Activated CD8-positive, alpha-beta T cell treated with anti-CD3 and anti-CD28 coated beads for 36 hours (primary cell): ENCODE results near the gene PPARG. TPM values are rescaled to one million over a fixed set of nuclear protein-coding genes. Genes with fewer than 3 reads are reported as not detected.

ENCODE experiments used
- ATAC-seq: fragments of 200-7000 bp; cut with Tn5 transposase; one replicate; pipeline ENCODE4 v1.10.0; 2021; ENCODE audit warnings: mild to moderate bottlenecking, moderate library complexity
- CTCF ChIA-PET: fragments of 350-600 bp; sonication (Branson Sonifier 250); formaldehyde crosslinking; loops from one replicate; lab custom pipeline; 2021; ENCODE audit warnings: antibody characterized with exemption; lab: Charles Lee
- POLR2A ChIA-PET: fragments of 350-600 bp; sonication (Branson Sonifier 250); formaldehyde crosslinking; loops from one replicate; lab custom pipeline; 2021; ENCODE audit warnings: antibody characterized with exemption; lab: Charles Lee
- DNase-seq: peaks from one replicate; pipeline ENCODE4 v3.0.0-alpha.2; 2020
- H3K27ac Mint-ChIP-seq: one replicate; pipeline ENCODE4 v1.8.0; 2021; ENCODE audit warnings: mild to moderate bottlenecking, mixed read lengths
- H3K27me3 Mint-ChIP-seq: one replicate; pipeline ENCODE4 v1.8.0; 2021; ENCODE audit warnings: mixed read lengths
- H3K36me3 Mint-ChIP-seq: one replicate; pipeline ENCODE4 v1.8.0; 2021; ENCODE audit warnings: low read depth, mixed read lengths
- H3K4me1 Mint-ChIP-seq: one replicate; pipeline ENCODE4 v1.8.0; 2021; ENCODE audit warnings: low read depth, mixed read lengths
- H3K4me3 Mint-ChIP-seq: one replicate; pipeline ENCODE4 v1.8.0; 2021; ENCODE audit warnings: mild to moderate bottlenecking, moderate library complexity, mixed read lengths
- H3K9me3 Mint-ChIP-seq: one replicate; pipeline ENCODE4 v1.8.0; 2021; ENCODE audit warnings: mixed read lengths
- intact Hi-C: fragments of 100-400 bp; cut with micrococcal nuclease; formaldehyde crosslinking; loops from one replicate; pipeline ENCODE4 v1.10.0; 2022
- total RNA-seq, 2 experiments: library from RNA; stranded (reverse); gene quantifications; one replicate each; pipeline ENCODE4 v1.2.3, GENCODE V29; 2021
- TF ChIP-seq, protein P1 (sequence below): fragments of 200-600 bp; IDR thresholded peaks from one replicate; pipeline ENCODE4 v1.8.0; 2022; ENCODE audit warnings: antibody characterized with exemption, mild to moderate bottlenecking

Gene PPARG
- total RNA-seq, 2 experiments from 2014 or later = 0.41 to 0.63 TPM

DNA sequence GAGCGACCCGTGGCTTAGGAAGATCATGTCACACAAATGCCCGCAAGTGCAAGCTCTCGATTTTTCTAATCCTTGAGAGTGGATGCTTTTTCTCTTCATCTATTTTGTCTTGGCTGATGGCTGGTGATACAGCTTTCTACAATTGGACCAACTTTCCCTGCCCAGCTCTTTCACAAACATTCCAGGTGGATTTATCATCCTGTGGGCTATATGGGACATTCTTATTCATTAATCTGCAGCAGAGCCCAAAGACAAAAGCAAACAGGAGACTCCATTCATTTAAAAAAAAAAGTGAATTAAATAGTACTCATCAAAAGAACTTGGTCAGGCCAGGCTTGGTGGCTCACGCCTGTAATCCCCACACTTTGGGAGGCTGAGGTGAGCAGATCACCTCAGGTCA is 181.2 kb downstream of the PPARG start:
- Mint-ChIP-seq H3K9me3 (no peaks in the 10 kb centered on the region), H3K4me3 (no peak overlapping the region), H3K4me1 (peaks cover 15% of the 10 kb centered on the region), H3K36me3 (no peaks in the 10 kb centered on the region), H3K27ac (no peak overlapping the region), H3K27me3 (no peaks in the 10 kb centered on the region)
- no peak for ATAC-seq
- intact Hi-C loops = no loop called here
- ChIA-PET CTCF (interaction anchor here (0.9 to 3.9 kb wide), 6 partner anchors 8 to 335 kb away, joined by 3 to 24 read pairs (median 4); no protein-coding TSS in a partner anchor), POLR2A (interaction anchor here (0.6 to 1.0 kb wide), 2 partner anchors 15 to 197 kb away, joined by 3 to 8 read pairs; partner anchors contain the start of gene TSEN2)
- no peak for DNase-seq
- TF ChIP-seq, protein P1, sequence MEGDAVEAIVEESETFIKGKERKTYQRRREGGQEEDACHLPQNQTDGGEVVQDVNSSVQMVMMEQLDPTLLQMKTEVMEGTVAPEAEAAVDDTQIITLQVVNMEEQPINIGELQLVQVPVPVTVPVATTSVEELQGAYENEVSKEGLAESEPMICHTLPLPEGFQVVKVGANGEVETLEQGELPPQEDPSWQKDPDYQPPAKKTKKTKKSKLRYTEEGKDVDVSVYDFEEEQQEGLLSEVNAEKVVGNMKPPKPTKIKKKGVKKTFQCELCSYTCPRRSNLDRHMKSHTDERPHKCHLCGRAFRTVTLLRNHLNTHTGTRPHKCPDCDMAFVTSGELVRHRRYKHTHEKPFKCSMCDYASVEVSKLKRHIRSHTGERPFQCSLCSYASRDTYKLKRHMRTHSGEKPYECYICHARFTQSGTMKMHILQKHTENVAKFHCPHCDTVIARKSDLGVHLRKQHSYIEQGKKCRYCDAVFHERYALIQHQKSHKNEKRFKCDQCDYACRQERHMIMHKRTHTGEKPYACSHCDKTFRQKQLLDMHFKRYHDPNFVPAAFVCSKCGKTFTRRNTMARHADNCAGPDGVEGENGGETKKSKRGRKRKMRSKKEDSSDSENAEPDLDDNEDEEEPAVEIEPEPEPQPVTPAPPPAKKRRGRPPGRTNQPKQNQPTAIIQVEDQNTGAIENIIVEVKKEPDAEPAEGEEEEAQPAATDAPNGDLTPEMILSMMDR = no peak

DNA sequence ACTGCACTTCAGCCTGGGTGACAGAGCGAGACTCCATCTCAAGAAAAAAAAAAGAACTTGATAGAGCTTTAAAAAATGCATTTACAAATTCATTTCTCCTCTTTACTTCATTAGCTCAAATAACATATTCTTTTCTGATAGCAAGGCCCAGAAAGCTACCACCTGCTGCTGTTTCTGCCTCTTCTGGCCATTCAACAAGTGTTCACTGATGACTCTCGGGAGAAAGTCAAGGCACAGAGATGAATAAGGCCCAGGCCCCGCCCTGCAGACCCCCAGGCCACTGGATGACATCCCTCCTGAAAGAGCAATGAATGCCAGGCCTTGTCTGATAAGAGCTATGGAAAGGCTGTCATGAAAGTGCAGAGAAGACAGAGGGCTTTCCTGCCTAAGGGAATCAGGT is 181.8 kb downstream of the PPARG start:
- ChIA-PET CTCF (interaction anchor here (0.9 to 3.9 kb wide), 7 partner anchors 9 to 335 kb away, joined by 3 to 24 read pairs (median 4); no protein-coding TSS in a partner anchor), POLR2A (interaction anchor here (0.6 to 1.7 kb wide), 3 partner anchors 13 to 198 kb away, joined by 3 to 8 read pairs (median 3); partner anchors contain the start of gene TSEN2)
- no peak for ATAC-seq
- peak overlapping the region; percentile 71 for H3K27ac Mint-ChIP-seq
- no peak for DNase-seq
- TF ChIP-seq, protein P1 = no peak
- no peak overlapping the region for H3K4me3 Mint-ChIP-seq
- intact Hi-C loops = no loop called here
- H3K9me3 Mint-ChIP-seq = no peaks in the 10 kb centered on the region
- H3K4me1 Mint-ChIP-seq = peaks cover 15% of the 10 kb centered on the region
- H3K36me3 Mint-ChIP-seq = no peaks in the 10 kb centered on the region
- H3K27me3 Mint-ChIP-seq = no peaks in the 10 kb centered on the region

DNA sequence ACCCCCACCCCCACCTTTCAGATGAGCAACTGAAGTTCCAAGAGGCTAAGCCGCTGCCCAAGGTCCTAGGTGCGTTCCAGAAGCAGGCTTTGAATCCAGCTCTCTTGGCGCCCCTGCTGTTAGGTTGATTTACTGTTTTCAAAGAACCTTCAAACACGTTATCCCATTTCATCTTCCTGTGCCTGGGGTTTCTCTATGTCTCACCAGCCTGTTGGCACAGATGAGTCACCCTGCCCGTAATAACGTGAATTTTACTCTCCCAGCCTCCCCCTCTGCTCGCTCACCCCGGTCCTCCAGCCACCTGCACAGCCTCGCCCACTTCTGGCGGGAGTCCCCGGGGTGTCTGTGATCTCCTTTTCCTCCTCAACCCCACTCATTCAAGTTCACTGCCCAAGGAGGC is 182.4 kb downstream of the PPARG start:
- ATAC-seq = peak; percentile 98
- Mint-ChIP-seq H3K9me3 (no peaks in the 10 kb centered on the region), H3K36me3 (no peaks in the 10 kb centered on the region), H3K4me3 (no peak overlapping the region), H3K27ac (peak overlapping the region; percentile 71), H3K27me3 (no peaks in the 10 kb centered on the region), H3K4me1 (peaks cover 15% of the 10 kb centered on the region)
- ChIA-PET POLR2A (interaction anchor here (0.7 to 1.7 kb wide), 2 partner anchors 12 to 33 kb away, joined by 3 to 8 read pairs; partner anchors contain the start of gene TSEN2), CTCF (interaction anchor here (1.2 to 3.9 kb wide), 5 partner anchors 8 to 336 kb away, joined by 3 to 24 read pairs (median 4); no protein-coding TSS in a partner anchor)
- peak; percentile 86 for DNase-seq
- TF ChIP-seq, protein P1 = peak; percentile 24
- intact Hi-C loops = no loop called here

DNA sequence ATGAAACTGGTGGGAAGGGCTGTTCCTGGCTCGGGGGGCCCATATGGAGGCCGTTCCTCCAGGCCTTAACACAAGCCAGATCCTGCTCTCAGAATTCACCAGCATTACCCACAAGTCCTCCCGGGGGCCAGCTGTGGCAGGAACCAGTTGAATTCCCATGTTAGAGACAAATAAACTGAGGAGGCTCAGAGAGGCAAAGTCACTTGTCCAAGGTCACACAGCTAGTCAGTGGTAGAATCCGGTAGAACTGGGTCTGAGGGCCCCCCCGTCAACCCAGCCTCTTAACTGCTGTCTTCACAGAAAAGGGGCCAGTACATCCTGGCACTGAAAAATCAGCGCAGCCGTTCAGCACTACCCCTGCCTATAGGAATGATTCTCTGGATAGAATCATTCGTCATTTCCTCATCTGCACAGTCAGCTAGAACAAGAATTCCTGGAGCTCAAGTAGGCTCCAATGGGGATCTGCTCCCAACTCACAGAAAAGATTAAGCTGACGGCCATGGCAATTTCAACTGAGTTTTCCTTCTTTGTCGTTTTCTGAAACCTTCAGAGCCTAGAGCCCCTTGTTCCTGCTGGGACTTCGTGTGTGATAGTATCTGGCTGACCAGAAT is 183.2 kb downstream of the PPARG start:
- ChIA-PET CTCF (interaction anchor here (0.7 to 3.9 kb wide), 5 partner anchors 7 to 340 kb away, joined by 3 to 24 read pairs (median 3); no protein-coding TSS in a partner anchor), POLR2A (interaction anchor here (1.1 to 1.7 kb wide), 2 partner anchors 12 to 29 kb away, joined by 3 to 8 read pairs; partner anchors contain the start of gene TSEN2)
- H3K4me1 Mint-ChIP-seq = peaks cover 15% of the 10 kb centered on the region
- no peak for ATAC-seq
- no peak overlapping the region for H3K4me3 Mint-ChIP-seq
- H3K27me3 Mint-ChIP-seq = no peaks in the 10 kb centered on the region
- H3K27ac Mint-ChIP-seq = no peak overlapping the region
- H3K36me3 Mint-ChIP-seq = no peaks in the 10 kb centered on the region
- intact Hi-C loops = no loop called here
- no peak for DNase-seq
- TF ChIP-seq, protein P1 = no peak
- H3K9me3 Mint-ChIP-seq = no peaks in the 10 kb centered on the region

DNA sequence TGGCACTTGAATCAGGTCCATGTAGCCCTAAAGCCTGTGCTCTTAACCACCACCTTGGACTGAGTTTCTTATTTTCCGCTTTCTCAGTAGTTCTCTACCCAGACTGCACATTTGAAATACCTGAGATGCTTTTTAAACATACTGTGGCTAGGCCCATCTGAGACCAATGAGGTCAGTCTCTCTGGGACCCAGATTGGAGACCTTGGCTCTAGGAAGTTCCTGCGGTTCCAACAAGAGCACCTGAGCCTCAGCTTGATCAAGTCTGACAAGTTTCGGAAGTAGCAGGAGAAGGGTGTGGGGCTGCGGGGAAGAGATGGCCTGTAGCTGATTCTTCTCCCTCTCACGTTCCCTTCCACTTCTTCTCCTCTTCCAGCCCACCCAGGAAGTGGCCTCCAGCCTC is 183.9 kb downstream of the PPARG start:
- Mint-ChIP-seq H3K27ac (no peak overlapping the region), H3K9me3 (no peaks in the 10 kb centered on the region), H3K27me3 (no peaks in the 10 kb centered on the region), H3K4me3 (no peak overlapping the region), H3K4me1 (peaks cover 15% of the 10 kb centered on the region), H3K36me3 (no peaks in the 10 kb centered on the region)
- POLR2A ChIA-PET = interaction anchor here (1.1 to 3.1 kb wide), 2 partner anchors 12 to 28 kb away, joined by 3 to 8 read pairs; partner anchors contain the start of gene TSEN2
- DNase-seq = no peak
- TF ChIP-seq, protein P1 = no peak
- CTCF ChIA-PET = interaction anchor here (1.0 to 1.4 kb wide), 3 partner anchors 11 to 341 kb away, joined by 3 to 5 read pairs (median 3); no protein-coding TSS in a partner anchor
- intact Hi-C loops = no loop called here
- no peak for ATAC-seq
